H1 (cell line): ENCODE results near the gene CTIF. TPM values are rescaled to one million over a fixed set of nuclear protein-coding genes. Genes with fewer than 3 reads are reported as not detected.

ENCODE experiments used
- CTCF ChIA-PET: fragments of 300-600 bp; sonication (Branson Sonifier 250); formaldehyde crosslinking; loops from one replicate; lab custom pipeline; 2021; ENCODE audit not compliant: partially characterized antibody; lab: Charles Lee
- POLR2A ChIA-PET: fragments of 300-600 bp; sonication (Branson Sonifier 250); formaldehyde crosslinking; loops from one replicate; lab custom pipeline; 2021; ENCODE audit warnings: inconsistent platforms; ENCODE audit not compliant: partially characterized antibody; lab: Charles Lee
- DNase-seq, 2 experiments: peaks; one replicate each; pipeline versions ENCODE4 v3.0.0 to v3.0.0-alpha.2; 2010 to 2022; ENCODE audit warnings: low spot score in 2 of 2, low read depth in 1 of 2, mixed read lengths in 1 of 2
- FAIRE-seq: peaks from 2 replicates; lab custom pipeline; 2011; peaks lifted over from hg19 to GRCh38; lab: Jason Lieb, UNC
- H2AFZ ChIP-seq: 2 replicates; pipeline ENCODE4 v1.8.1; 2012; ENCODE audit warnings: low read length, inconsistent platforms
- H2AK5ac ChIP-seq: 2 replicates; pipeline ENCODE4 v1.6.1; 2013; ENCODE audit warnings: low read depth, low read length
- H2BK120ac ChIP-seq: replicated peaks from 2 replicates; pipeline ENCODE3; 2013; ENCODE audit warnings: low read depth, low read length, inconsistent platforms
- H2BK12ac ChIP-seq: 2 replicates; pipeline ENCODE4 v1.6.1; 2013; ENCODE audit warnings: low read depth, low read length
- H2BK15ac ChIP-seq: 2 replicates; pipeline ENCODE4 v1.6.1; 2013; ENCODE audit warnings: low read length
- H2BK20ac ChIP-seq: 2 replicates; pipeline ENCODE4 v1.6.1; 2013; ENCODE audit warnings: low read length
- H2BK5ac ChIP-seq: 2 replicates; pipeline ENCODE4 v1.6.1; 2013; ENCODE audit warnings: low read depth, low read length
- H3K14ac ChIP-seq: 2 replicates; pipeline ENCODE4 v1.6.1; 2013; ENCODE audit warnings: inconsistent platforms; ENCODE audit not compliant: insufficient read length
- H3K18ac ChIP-seq: 2 replicates; pipeline ENCODE4 v1.6.1; 2013; ENCODE audit warnings: low read length; ENCODE audit errors: extremely low read depth
- H3K23ac ChIP-seq: 2 replicates; pipeline ENCODE4 v1.6.1; 2013; ENCODE audit warnings: inconsistent platforms; ENCODE audit not compliant: insufficient read length
- H3K23me2 ChIP-seq: 2 replicates; pipeline ENCODE4 v1.6.1; 2013; ENCODE audit warnings: low read depth, low read length
- H3K27ac ChIP-seq: 2 replicates; pipeline ENCODE4 v1.6.1; 2011; ENCODE audit warnings: low read depth, low read length, inconsistent platforms
- H3K27me3 ChIP-seq, 4 experiments: replicated peaks in 1 of 4; 1 replicate in 1 of 4; 2 replicates in 3 of 4; pipeline versions ENCODE4 v1.6.1 to v1.8.1; 2011 to 2013; ENCODE audit warnings: low read length in 3 of 4, mild to moderate bottlenecking in 3 of 4, inconsistent platforms in 2 of 4, mixed read lengths in 2 of 4, moderate library complexity in 1 of 4; ENCODE audit not compliant: control insufficient read depth in 3 of 4, insufficient read depth in 3 of 4; ENCODE audit errors: extremely low read depth in 1 of 4
- H3K36me3 ChIP-seq, 4 experiments: 2 replicates each; pipeline versions ENCODE4 v1.6.1 to v1.8.1; 2011 to 2013; ENCODE audit warnings: mild to moderate bottlenecking in 4 of 4, low read length in 3 of 4, moderate library complexity in 2 of 4, control low read depth in 1 of 4, inconsistent platforms in 1 of 4; ENCODE audit not compliant: insufficient read depth in 4 of 4, control insufficient read depth in 2 of 4
- H3K4ac ChIP-seq: replicated peaks from 2 replicates; pipeline ENCODE3; 2013; ENCODE audit warnings: low read length, low read depth, mixed read lengths, inconsistent platforms; ENCODE audit not compliant: insufficient read length
- H3K4me1 ChIP-seq, 4 experiments: replicated peaks in 1 of 4; 1 replicate in 1 of 4; 2 replicates in 3 of 4; pipeline versions ENCODE4 v1.6.1 to v1.8.1; 2011 to 2013; ENCODE audit warnings: low read length in 3 of 4, inconsistent platforms in 2 of 4, mixed read lengths in 1 of 4; ENCODE audit not compliant: insufficient read depth in 4 of 4, control insufficient read depth in 3 of 4
- H3K4me2 ChIP-seq, 2 experiments: 2 replicates each; pipeline versions ENCODE4 v1.6.1 to v1.8.1; 2011 to 2013; ENCODE audit warnings: low read depth in 2 of 2, low read length in 2 of 2, control low read depth in 1 of 2, inconsistent platforms in 1 of 2, mild to moderate bottlenecking in 1 of 2; ENCODE audit not compliant: insufficient read depth in 1 of 2
- H3K4me3 ChIP-seq, 4 experiments: fragments of 200-600, 300-600 bp in 1 of 4; sonication (generic), shearing (Covaris generic), sonication (Bioruptor Twin) in 1 of 4; 2 replicates each; pipeline versions ENCODE4 v1.5.1 to v1.8.1; 2011 to 2016; ENCODE audit warnings: low read length in 4 of 4, low read depth in 3 of 4, control low read depth in 2 of 4, inconsistent platforms in 2 of 4, mild to moderate bottlenecking in 2 of 4, mixed read lengths in 1 of 4, moderate library complexity in 1 of 4; ENCODE audit not compliant: insufficient read depth in 2 of 4; ENCODE audit errors: extremely low read depth in 1 of 4
- H3K56ac ChIP-seq: replicated peaks from 2 replicates; pipeline ENCODE3; 2013; ENCODE audit warnings: low read depth, mild to moderate bottlenecking, mixed read lengths, low read length, inconsistent platforms; ENCODE audit not compliant: insufficient read length
- H3K79me1 ChIP-seq: 2 replicates; pipeline ENCODE4 v1.6.1; 2013; ENCODE audit warnings: low read depth, low read length, control low read depth
- H3K79me2 ChIP-seq, 2 experiments: 2 replicates each; pipeline versions ENCODE4 v1.6.1 to v1.8.1; 2012 to 2013; ENCODE audit warnings: low read length in 2 of 2, mild to moderate bottlenecking in 2 of 2, inconsistent platforms in 1 of 2; ENCODE audit not compliant: insufficient read depth in 2 of 2, control insufficient read depth in 1 of 2
- H3K9ac ChIP-seq, 4 experiments: replicated peaks in 1 of 4; 1 replicate in 1 of 4; 2 replicates in 3 of 4; pipeline versions ENCODE4 v1.6.1 to v1.8.1; 2011 to 2013; ENCODE audit warnings: low read depth in 3 of 4, low read length in 3 of 4, control low read depth in 2 of 4, mild to moderate bottlenecking in 2 of 4, moderate library complexity in 2 of 4, inconsistent platforms in 1 of 4; ENCODE audit errors: extremely low read depth in 1 of 4
- H3K9me3 ChIP-seq, 2 experiments: 2 replicates each; pipeline versions ENCODE4 v1.6.1 to v1.8.1; 2012 to 2013; ENCODE audit warnings: mild to moderate bottlenecking in 2 of 2, moderate library complexity in 2 of 2, control low read depth in 1 of 2, inconsistent platforms in 1 of 2, low read depth in 1 of 2, low read length in 1 of 2, mixed read lengths in 1 of 2; ENCODE audit not compliant: insufficient read depth in 2 of 2
- H4K20me1 ChIP-seq, 2 experiments: replicated peaks in 1 of 2; 2 replicates each; pipeline versions ENCODE3 to v1.8.1; 2011 to 2013; ENCODE audit warnings: inconsistent platforms in 2 of 2, low read length in 2 of 2, mild to moderate bottlenecking in 1 of 2; ENCODE audit not compliant: insufficient read depth in 2 of 2, control insufficient read depth in 1 of 2
- H4K5ac ChIP-seq: 2 replicates; pipeline ENCODE4 v1.6.1; 2013; ENCODE audit warnings: low read length, low read depth, mixed read lengths, inconsistent platforms; ENCODE audit not compliant: insufficient read length
- H4K8ac ChIP-seq: 2 replicates; pipeline ENCODE4 v1.8.0; 2013; ENCODE audit warnings: mild to moderate bottlenecking, moderate library complexity, low read length, inconsistent platforms; ENCODE audit not compliant: insufficient read depth; ENCODE audit errors: extremely low read depth
- H4K91ac ChIP-seq: replicated peaks from 2 replicates; pipeline ENCODE3; 2013; ENCODE audit warnings: low read length, mixed read lengths, inconsistent platforms; ENCODE audit not compliant: insufficient read length
- EGR1 ChIP-seq: IDR thresholded peaks from 2 replicates; pipeline ENCODE4 v1.6.1; 2011; ENCODE audit warnings: low read depth, low read length, borderline replicate concordance
- EZH2 ChIP-seq: fragments of 200-600 bp; sonication (generic); IDR thresholded peaks from 2 replicates; pipeline ENCODE4 v1.7.1; 2012; ENCODE audit warnings: low read depth, mild to moderate bottlenecking, moderate library complexity, low read length, inconsistent platforms; ENCODE audit not compliant: severe bottlenecking
- HDAC6 ChIP-seq: IDR thresholded peaks from one replicate; pipeline ENCODE4 v1.7.1; 2012; ENCODE audit warnings: low read depth, mild to moderate bottlenecking, inconsistent platforms, low read length, moderate library complexity
- MAFK ChIP-seq: IDR thresholded peaks from 2 replicates; pipeline ENCODE4 v1.6.1; 2012; ENCODE audit warnings: low read depth, mild to moderate bottlenecking, improper control_type of control experiment, low read length
- MAX ChIP-seq: IDR thresholded peaks from 2 replicates; pipeline ENCODE4 v1.6.1; 2012; ENCODE audit warnings: inconsistent platforms
- POLR2AphosphoS5 ChIP-seq: IDR thresholded peaks from 2 replicates; pipeline ENCODE4 v1.6.1; 2011; ENCODE audit warnings: low read depth, low read length
- polyA plus RNA-seq, 7 experiments: library from polyadenylated mRNA; depleted of rRNA in 3 of 7; stranded (reverse) in 5 of 7; unstranded in 2 of 7; fragments of >200 nt in 5 of 7; fragments of 200-250 nt in 2 of 7; gene quantifications; 1 replicate in 5 of 7; 2 replicates in 1 of 7; 4 replicates in 1 of 7; pipeline versions ENCODE4 v1.2.1 to v1.2.3, GENCODE V29; 2011 to 2013; ENCODE audit warnings: missing spikeins in 2 of 7, mixed read lengths in 2 of 7
- total RNA-seq: library from RNA; stranded (reverse); fragmentation: NEBNext Ultra II Directional; extraction: Animal tissue kit (Norgen Biotek cat#: 25700); gene quantifications from 2 replicates; pipeline ENCODE4 v1.2.1, GENCODE V29; 2021

CTIF gene
- total and polyA plus RNA-seq, 2 of the 8 experiments (the other 6 are each of a cell fraction or from before 2014, with no cell fraction given), result 9.0 to 17.8 TPM

- no peak overlapping the region for H3K27ac ChIP-seq
- H3K79me1 ChIP-seq, result no peaks in the 10 kb centered on the region
- no peak overlapping the region for H3K4me3 ChIP-seq
- no peaks in the 10 kb centered on the region for H3K27me3 ChIP-seq
- no peaks in the 10 kb centered on the region for H3K9me3 ChIP-seq
- H2BK5ac ChIP-seq, result no peak overlapping the region
- H2BK120ac ChIP-seq, result no peak overlapping the region
- H2BK15ac ChIP-seq, result no peak overlapping the region
- H3K23ac ChIP-seq, result no peak overlapping the region
- H4K91ac ChIP-seq, result no peak overlapping the region
- no peak overlapping the region for H3K56ac ChIP-seq
- H3K23me2 ChIP-seq, result no peaks in the 10 kb centered on the region
- no peak overlapping the region for H3K18ac ChIP-seq
- no peak for DNase-seq
- no peak overlapping the region for H3K9ac ChIP-seq
- H4K8ac ChIP-seq, result no peak overlapping the region
- no peak overlapping the region for H4K5ac ChIP-seq
- ChIA-PET POLR2A (no interaction called here), CTCF (interaction anchor here (1.0 to 3.7 kb wide), 5 partner anchors 12 to 144 kb away, joined by 3 to 16 read pairs (median 4); no protein-coding TSS in a partner anchor)
- no peaks in the 10 kb centered on the region; a peak in 1 of 7 replicates for H3K4me1 ChIP-seq
- H2BK12ac ChIP-seq, result no peak overlapping the region
- no peak overlapping the region for H2BK20ac ChIP-seq
- no peaks in the 10 kb centered on the region for H3K79me2 ChIP-seq
- no peaks in the 10 kb centered on the region; a peak in 1 of 8 replicates for H3K36me3 ChIP-seq
- H2AFZ ChIP-seq, result no peak overlapping the region
- no peaks in the 10 kb centered on the region for H4K20me1 ChIP-seq
- no peak overlapping the region for H3K4ac ChIP-seq
- FAIRE-seq, result no peak
- H3K4me2 ChIP-seq, result no peak overlapping the region
- H3K14ac ChIP-seq, result no peak overlapping the region
- TF ChIP-seq MAFK (no peak), POLR2AphosphoS5 (no peak), HDAC6 (no peak), EZH2 (no peak), MAX (no peak), EGR1 (no peak)
- TF ChIP-seq, all 59 proteins: peak for 0
- H2AK5ac ChIP-seq, result no peak overlapping the region
These were observed 250.5 kb downstream of the CTIF start for GRCh38 chr18:48789259-48789812.
